CD4-positive, alpha-beta T cell treated with Interleukin-4 for 1 hour (primary cell): ENCODE results near the gene CMTM8.
A peak's percentile ranks its signal among the peaks of the same experiment; 100 is the strongest.
"Not testable (repeated sequence)": the region's sequence is repeated elsewhere in the genome, so short reads cannot be mapped to it uniquely, and the experiment has no call there.

Source experiments
- DNase-seq, 2 donors: peaks; one replicate each; pipeline ENCODE4 v3.0.0-alpha.2; 2020 to 2022

The CMTM8 gene

GRCh38 chr3:32238453-32239306 is at the start of gene CMTM8:
TSS of gene CMTM8 (plus strand) at chr3:32238680. CDS start at chr3:32238973, 293 bp downstream.
- peak; percentile 67 to 74 for DNase-seq

GRCh38 chr3:32189693-32190092 is 48.8 kb upstream of the CMTM8 start:
- DNase-seq = no peak

- DNase-seq = not testable (repeated sequence)
These were observed 47.9 kb upstream of the CMTM8 start for GRCh38 chr3:32190556-32190955.

- no peak for DNase-seq
These were observed 45.4 kb upstream of the CMTM8 start for GRCh38 chr3:32193101-32193500.

- no peak for DNase-seq
These were observed 43.8 kb upstream of the CMTM8 start for GRCh38 chr3:32194653-32195052.

GRCh38 chr3:32195995-32196540 is 42.4 kb upstream of the CMTM8 start:
- DNase-seq = no peak

GRCh38 chr3:32197991-32198390 is 40.5 kb upstream of the CMTM8 start:
- no peak for DNase-seq

GRCh38 chr3:32198714-32199113 is 39.8 kb upstream of the CMTM8 start:
- no peak for DNase-seq

- no peak for DNase-seq
These were observed 38.0 kb upstream of the CMTM8 start for GRCh38 chr3:32200490-32200889.

- DNase-seq = no peak
These were observed 37.3 kb upstream of the CMTM8 start for GRCh38 chr3:32200992-32201758.

GRCh38 chr3:32202496-32202895 is 36.0 kb upstream of the CMTM8 start:
- no peak for DNase-seq

- DNase-seq = no peak
These were observed 34.6 kb upstream of the CMTM8 start for GRCh38 chr3:32203854-32204253.

GRCh38 chr3:32208447-32208846 is 30.0 kb upstream of the CMTM8 start:
- DNase-seq = no peak

GRCh38 chr3:32215185-32215584 is 23.3 kb upstream of the CMTM8 start:
- no peak for DNase-seq

- DNase-seq = no peak
These were observed 22.2 kb upstream of the CMTM8 start for GRCh38 chr3:32216172-32216783.

- no peak for DNase-seq
These were observed 21.1 kb upstream of the CMTM8 start for GRCh38 chr3:32217339-32217738.

- no peak for DNase-seq
These were observed 18.9 kb upstream of the CMTM8 start for GRCh38 chr3:32219537-32219936.

GRCh38 chr3:32220006-32220405 is 18.5 kb upstream of the CMTM8 start:
- no peak for DNase-seq

- DNase-seq = no peak
These were observed 15.5 kb upstream of the CMTM8 start for GRCh38 chr3:32222950-32223349.

- no peak for DNase-seq
These were observed 14.4 kb upstream of the CMTM8 start for GRCh38 chr3:32224016-32224516.

GRCh38 chr3:32226875-32227500 is 11.5 kb upstream of the CMTM8 start:
- no peak for DNase-seq

- not testable (repeated sequence) for DNase-seq
These were observed 9.7 kb upstream of the CMTM8 start for GRCh38 chr3:32228743-32229142.

- DNase-seq = no peak
These were observed 8.9 kb upstream of the CMTM8 start for GRCh38 chr3:32229565-32229964.
